Activated T-helper 1 cell treated with anti-CD3 and anti-CD28 coated beads, Interleukin-12 subunit alpha, Interleukin-12 subunit beta, Interleukin-2, Interleukin-4 antibody, amounts not matched to agents 30 ng/mL and 10 ng/mL and 1 ng/mL, durations not matched to agents 14 hours and 24 hours and 36 hours (primary cell): Measurements from ENCODE around the gene TREML1. TPM values are rescaled to one million over a fixed set of nuclear protein-coding genes. Genes with fewer than 3 reads are reported as not detected.

Experiments used
- DNase-seq: peaks from one replicate; pipeline ENCODE4 v3.0.0; 2021; ENCODE audit warnings: low spot score
- H3K27ac Mint-ChIP-seq: one replicate; pipeline ENCODE4 v1.8.0; 2021; ENCODE audit warnings: mild to moderate bottlenecking, mixed read lengths
- H3K27me3 Mint-ChIP-seq: one replicate; pipeline ENCODE4 v1.8.0; 2022; ENCODE audit warnings: mild to moderate bottlenecking, moderate library complexity, mixed read lengths; ENCODE audit not compliant: insufficient read depth
- H3K36me3 Mint-ChIP-seq: one replicate; pipeline ENCODE4 v1.8.0; 2021; ENCODE audit warnings: low read depth, mixed read lengths
- H3K4me1 Mint-ChIP-seq: one replicate; pipeline ENCODE4 v1.8.0; 2021; ENCODE audit warnings: low read depth, mixed read lengths
- H3K4me3 Mint-ChIP-seq: one replicate; pipeline ENCODE4 v1.8.0; 2021; ENCODE audit warnings: mild to moderate bottlenecking, moderate library complexity, mixed read lengths
- H3K9me3 Mint-ChIP-seq: one replicate; pipeline ENCODE4 v1.8.0; 2021; ENCODE audit warnings: mixed read lengths
- intact Hi-C: fragments of 100-400 bp; cut with micrococcal nuclease; formaldehyde crosslinking; loops from one replicate; pipeline ENCODE4 v1.15.1; 2024
- total RNA-seq: library from RNA; stranded (reverse); gene quantifications from 2 replicates; pipeline ENCODE4 v1.2.3, GENCODE V29; 2022

Gene TREML1
- total RNA-seq, 1 donor from 2014 or later, result not detected

GRCh38 chr6:41156001-41156400 is 1.9 kb upstream of the TREML1 start:
- intact Hi-C loops, result no loop called here

GRCh38 chr6:41155132-41155805 is 1.1 kb upstream of the TREML1 start:
- Mint-ChIP-seq H3K9me3 (no peaks in the 10 kb centered on the region), H3K27me3 (peaks cover 12% of the 10 kb centered on the region), H3K27ac (no peak overlapping the region), H3K36me3 (no peaks in the 10 kb centered on the region), H3K4me1 (no peaks in the 10 kb centered on the region), H3K4me3 (no peak overlapping the region)
- intact Hi-C loops, result no loop called here
- no peak for DNase-seq

More at GRCh38 chr6:41156001-41156400, 1.9 kb upstream of the TREML1 start:
- H3K27me3 Mint-ChIP-seq, result peaks cover 12% of the 10 kb centered on the region
- no peaks in the 10 kb centered on the region for H3K9me3 Mint-ChIP-seq
- H3K27ac Mint-ChIP-seq, result no peak overlapping the region
- no peak overlapping the region for H3K4me3 Mint-ChIP-seq
- H3K36me3 Mint-ChIP-seq, result no peaks in the 10 kb centered on the region
- no peaks in the 10 kb centered on the region for H3K4me1 Mint-ChIP-seq
- DNase-seq, result no peak

- Mint-ChIP-seq H3K27ac (no peak overlapping the region), H3K27me3 (peaks cover 12% of the 10 kb centered on the region), H3K4me1 (peaks cover 6% of the 10 kb centered on the region), H3K36me3 (no peaks in the 10 kb centered on the region), H3K4me3 (no peak overlapping the region), H3K9me3 (no peaks in the 10 kb centered on the region)
- intact Hi-C loops, result no loop called here
- DNase-seq, result no peak
Observed at GRCh38 chr6:41153451-41153850, 696 bp downstream of the TREML1 start.

GRCh38 chr6:41150671-41151070 is 3.5 kb downstream of the TREML1 start:
- H3K4me1 Mint-ChIP-seq, result peaks cover 16% of the 10 kb centered on the region
- no peak overlapping the region for H3K4me3 Mint-ChIP-seq
- H3K27ac Mint-ChIP-seq, result no peak overlapping the region
- H3K9me3 Mint-ChIP-seq, result no peaks in the 10 kb centered on the region
- intact Hi-C loops, result no loop called here
- no peaks in the 10 kb centered on the region for H3K36me3 Mint-ChIP-seq
- peaks cover 4% of the 10 kb centered on the region for H3K27me3 Mint-ChIP-seq
- no peak for DNase-seq

- H3K4me3 Mint-ChIP-seq, result peak overlapping the region; percentile 3
- no peak for DNase-seq
- peaks cover 16% of the 10 kb centered on the region for H3K4me1 Mint-ChIP-seq
- no peaks in the 10 kb centered on the region for H3K27me3 Mint-ChIP-seq
- H3K36me3 Mint-ChIP-seq, result peaks cover 4% of the 10 kb centered on the region
- H3K9me3 Mint-ChIP-seq, result no peaks in the 10 kb centered on the region
- H3K27ac Mint-ChIP-seq, result peak overlapping the region; percentile 43
- intact Hi-C loops, result no loop called here
Observed at GRCh38 chr6:41147917-41148316, 6.2 kb downstream of the TREML1 start.

- no peak for DNase-seq
- peaks cover 8% of the 10 kb centered on the region for H3K36me3 Mint-ChIP-seq
- intact Hi-C loops, result no loop called here
- no peaks in the 10 kb centered on the region for H3K9me3 Mint-ChIP-seq
- H3K4me3 Mint-ChIP-seq, result no peak overlapping the region
- no peak overlapping the region for H3K27ac Mint-ChIP-seq
- no peaks in the 10 kb centered on the region for H3K27me3 Mint-ChIP-seq
- H3K4me1 Mint-ChIP-seq, result no peaks in the 10 kb centered on the region
Observed at GRCh38 chr6:41136911-41137310, 17.2 kb downstream of the TREML1 start.

GRCh38 chr6:41135062-41135832 is 18.9 kb downstream of the TREML1 start:
- no peaks in the 10 kb centered on the region for H3K9me3 Mint-ChIP-seq
- intact Hi-C loops, result no loop called here
- H3K36me3 Mint-ChIP-seq, result peaks cover 2% of the 10 kb centered on the region
- no peak overlapping the region for H3K27ac Mint-ChIP-seq
- H3K4me1 Mint-ChIP-seq, result no peaks in the 10 kb centered on the region
- no peak for DNase-seq
- H3K27me3 Mint-ChIP-seq, result no peaks in the 10 kb centered on the region
- H3K4me3 Mint-ChIP-seq, result no peak overlapping the region

- intact Hi-C loops, result no loop called here
- DNase-seq, result no peak
- H3K27ac Mint-ChIP-seq, result no peak overlapping the region
- H3K4me3 Mint-ChIP-seq, result no peak overlapping the region
- H3K36me3 Mint-ChIP-seq, result peaks cover 4% of the 10 kb centered on the region
- H3K27me3 Mint-ChIP-seq, result no peaks in the 10 kb centered on the region
- H3K4me1 Mint-ChIP-seq, result no peaks in the 10 kb centered on the region
- no peaks in the 10 kb centered on the region for H3K9me3 Mint-ChIP-seq
Observed at GRCh38 chr6:41132254-41132653, 21.9 kb downstream of the TREML1 start.

- H3K4me1 Mint-ChIP-seq, result no peaks in the 10 kb centered on the region
- no peak for DNase-seq
- H3K27ac Mint-ChIP-seq, result no peak overlapping the region
- no peaks in the 10 kb centered on the region for H3K9me3 Mint-ChIP-seq
- H3K36me3 Mint-ChIP-seq, result peaks cover 16% of the 10 kb centered on the region
- intact Hi-C loops, result no loop called here
- no peak overlapping the region for H3K4me3 Mint-ChIP-seq
- no peaks in the 10 kb centered on the region for H3K27me3 Mint-ChIP-seq
Observed at GRCh38 chr6:41125282-41125681, 28.9 kb downstream of the TREML1 start.

- H3K4me1 Mint-ChIP-seq, result no peaks in the 10 kb centered on the region
- H3K27me3 Mint-ChIP-seq, result no peaks in the 10 kb centered on the region
- no peak overlapping the region for H3K4me3 Mint-ChIP-seq
- intact Hi-C loops, result no loop called here
- no peak overlapping the region for H3K27ac Mint-ChIP-seq
- no peak for DNase-seq
- peaks cover 16% of the 10 kb centered on the region for H3K36me3 Mint-ChIP-seq
- no peaks in the 10 kb centered on the region for H3K9me3 Mint-ChIP-seq
Observed at GRCh38 chr6:41122918-41123317, 31.2 kb downstream of the TREML1 start.

GRCh38 chr6:41122373-41122772 is 31.8 kb downstream of the TREML1 start:
- Mint-ChIP-seq H3K27ac (no peak overlapping the region), H3K27me3 (peaks cover 2% of the 10 kb centered on the region), H3K4me1 (no peaks in the 10 kb centered on the region), H3K9me3 (no peaks in the 10 kb centered on the region), H3K4me3 (no peak overlapping the region), H3K36me3 (peaks cover 14% of the 10 kb centered on the region)
- DNase-seq, result no peak
- intact Hi-C loops, result no loop called here

- intact Hi-C loops, result no loop called here
- no peak for DNase-seq
- H3K36me3 Mint-ChIP-seq, result peaks cover 11% of the 10 kb centered on the region
Observed at GRCh38 chr6:41120058-41120457, 34.1 kb downstream of the TREML1 start.

GRCh38 chr6:41119508-41119907 is 34.6 kb downstream of the TREML1 start:
- peaks cover 11% of the 10 kb centered on the region for H3K36me3 Mint-ChIP-seq

More at GRCh38 chr6:41120058-41120457, 34.1 kb downstream of the TREML1 start:
- no peak overlapping the region for H3K4me3 Mint-ChIP-seq
- no peaks in the 10 kb centered on the region for H3K9me3 Mint-ChIP-seq
- no peaks in the 10 kb centered on the region for H3K4me1 Mint-ChIP-seq
- H3K27me3 Mint-ChIP-seq, result peaks cover 2% of the 10 kb centered on the region
- H3K27ac Mint-ChIP-seq, result no peak overlapping the region

More at GRCh38 chr6:41119508-41119907, 34.6 kb downstream of the TREML1 start:
- H3K4me1 Mint-ChIP-seq, result no peaks in the 10 kb centered on the region
- no peak overlapping the region for H3K27ac Mint-ChIP-seq
- H3K27me3 Mint-ChIP-seq, result peaks cover 2% of the 10 kb centered on the region
- intact Hi-C loops, result no loop called here
- H3K9me3 Mint-ChIP-seq, result no peaks in the 10 kb centered on the region
- H3K4me3 Mint-ChIP-seq, result no peak overlapping the region
- no peak for DNase-seq
